Mesenchymal stem cell (in vitro differentiated cells and primary cell): ENCODE results near the gene WIPF2.

Source experiments
- DNase-seq: peaks from one replicate; pipeline ENCODE4 v3.0.0-alpha.2; 2013
- H2AFZ ChIP-seq: one replicate; pipeline ENCODE4 v1.6.1; 2013; ENCODE audit warnings: low read depth, mild to moderate bottlenecking, control low read depth, inconsistent platforms, low read length, moderate library complexity
- H2AK5ac ChIP-seq: 2 replicates; pipeline ENCODE4 v1.6.1; 2013; ENCODE audit warnings: low read length, moderate library complexity, mild to moderate bottlenecking, inconsistent platforms; ENCODE audit not compliant: severe bottlenecking
- H2BK120ac ChIP-seq: one replicate; pipeline ENCODE4 v1.6.1; 2013; ENCODE audit warnings: low read depth, mild to moderate bottlenecking, inconsistent platforms, low read length, moderate library complexity
- H2BK12ac ChIP-seq, 2 experiments: one replicate each; pipeline ENCODE4 v1.6.1; 2013; ENCODE audit warnings: inconsistent platforms in 2 of 2, low read length in 2 of 2, mild to moderate bottlenecking in 2 of 2, moderate library complexity in 2 of 2, control low read depth in 1 of 2
- H2BK15ac ChIP-seq: one replicate; pipeline ENCODE4 v1.6.1; 2013; ENCODE audit warnings: mild to moderate bottlenecking, low read depth, inconsistent platforms; ENCODE audit not compliant: poor library complexity, severe bottlenecking
- H2BK5ac ChIP-seq: 2 replicates; pipeline ENCODE4 v1.6.1; 2013; ENCODE audit warnings: low read depth, mild to moderate bottlenecking, low read length, control low read depth, inconsistent platforms; ENCODE audit not compliant: poor library complexity, severe bottlenecking
- H3K14ac ChIP-seq, 2 experiments: one replicate each; pipeline ENCODE4 v1.6.1; 2013; ENCODE audit warnings: inconsistent platforms in 2 of 2, low read length in 2 of 2, control low read depth in 1 of 2, mild to moderate bottlenecking in 1 of 2, moderate library complexity in 1 of 2
- H3K18ac ChIP-seq, 2 experiments: one replicate each; pipeline ENCODE4 v1.6.1; 2013; ENCODE audit warnings: inconsistent platforms in 2 of 2, low read length in 2 of 2, control low read depth in 1 of 2, low read depth in 1 of 2, mild to moderate bottlenecking in 1 of 2
- H3K23ac ChIP-seq, 2 experiments: one replicate each; pipeline ENCODE4 v1.6.1; 2013; ENCODE audit warnings: inconsistent platforms in 2 of 2, low read length in 2 of 2, mild to moderate bottlenecking in 2 of 2, moderate library complexity in 2 of 2, control low read depth in 1 of 2
- H3K27ac ChIP-seq: 2 replicates; pipeline ENCODE4 v1.5.1; 2013; ENCODE audit warnings: mild to moderate bottlenecking, moderate library complexity, low read length, control low read depth, inconsistent platforms; ENCODE audit not compliant: poor library complexity, severe bottlenecking
- H3K27me3 ChIP-seq, 2 experiments: 2 replicates each; pipeline versions ENCODE4 v1.6.1 to v1.7.0; 2013; ENCODE audit warnings: low read length in 2 of 2, mild to moderate bottlenecking in 2 of 2, moderate library complexity in 2 of 2, control low read depth in 1 of 2, inconsistent platforms in 1 of 2; ENCODE audit not compliant: control insufficient read depth in 1 of 2, insufficient read depth in 1 of 2
- H3K36me3 ChIP-seq, 2 experiments: 2 replicates each; pipeline versions ENCODE4 v1.6.1 to v1.7.0; 2013; ENCODE audit warnings: low read length in 2 of 2, control low read depth in 1 of 2, inconsistent platforms in 1 of 2, low read depth in 1 of 2, mild to moderate bottlenecking in 1 of 2; ENCODE audit not compliant: insufficient read depth in 2 of 2, control insufficient read depth in 1 of 2
- H3K4ac ChIP-seq, 2 experiments: one replicate each; pipeline ENCODE4 v1.6.1; 2013; ENCODE audit warnings: inconsistent platforms in 2 of 2, low read length in 2 of 2, mild to moderate bottlenecking in 2 of 2, moderate library complexity in 2 of 2, control low read depth in 1 of 2, low read depth in 1 of 2
- H3K4me1 ChIP-seq: 2 replicates; pipeline ENCODE4 v1.6.1; 2013; ENCODE audit warnings: low read depth, low read length, control low read depth; ENCODE audit not compliant: control insufficient read depth, insufficient read depth
- H3K4me2 ChIP-seq: 2 replicates; pipeline ENCODE4 v1.6.1; 2013; ENCODE audit warnings: low read length, mild to moderate bottlenecking, inconsistent platforms; ENCODE audit not compliant: poor library complexity, severe bottlenecking
- H3K4me3 ChIP-seq, 2 experiments: 2 replicates each; pipeline versions ENCODE4 v1.5.1 to v1.7.0; 2013; ENCODE audit warnings: low read length in 2 of 2, mild to moderate bottlenecking in 2 of 2, control low read depth in 1 of 2, low read depth in 1 of 2; ENCODE audit not compliant: insufficient read depth in 1 of 2
- H3K79me1 ChIP-seq: replicated peaks from 2 replicates; pipeline ENCODE4 v1.6.1; 2013; ENCODE audit warnings: mild to moderate bottlenecking, control low read depth, low read length, inconsistent platforms; ENCODE audit not compliant: poor library complexity, severe bottlenecking
- H3K9ac ChIP-seq: 2 replicates; pipeline ENCODE4 v1.7.0; 2013; ENCODE audit warnings: mild to moderate bottlenecking, low read length, moderate library complexity
- H3K9me3 ChIP-seq: 2 replicates; pipeline ENCODE4 v1.7.0; 2013; ENCODE audit warnings: mild to moderate bottlenecking, low read length; ENCODE audit not compliant: control insufficient read depth
- H4K8ac ChIP-seq: one replicate; pipeline ENCODE4 v1.6.1; 2013; ENCODE audit warnings: inconsistent platforms, mild to moderate bottlenecking, low read length, moderate library complexity
- H4K91ac ChIP-seq: one replicate; pipeline ENCODE4 v1.6.1; 2013; ENCODE audit warnings: mild to moderate bottlenecking, low read length, inconsistent platforms
- WGBS: methylation state at CpG from one replicate; pipeline ENCODE4 v1.1.7; 2013; ENCODE audit warnings: mixed read lengths; 5-methylcytosine and 5-hydroxymethylcytosine counted together

Gene WIPF2

DNA sequence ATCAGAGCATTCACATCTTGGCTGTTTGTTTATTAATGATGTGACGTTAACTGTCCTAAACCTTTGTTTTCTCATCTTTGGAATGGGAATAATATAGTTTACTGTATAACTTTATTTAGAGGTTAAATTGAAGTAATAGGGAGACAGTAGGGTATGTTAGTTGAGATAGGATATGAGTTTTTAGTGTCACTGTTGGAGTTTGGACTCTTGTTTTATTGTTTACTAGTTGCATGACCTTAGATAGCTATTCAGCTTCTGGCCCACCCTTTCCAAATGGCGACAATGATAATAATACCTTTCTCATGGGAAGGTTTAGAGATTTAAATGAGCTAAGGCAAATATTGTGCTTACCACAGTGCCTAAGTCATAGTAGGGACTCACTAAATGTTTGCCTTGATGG is 40.4 kb downstream of the WIPF2 start:
- Histone ChIP-seq H2AFZ (no peak overlapping the region), H3K4ac (no peak overlapping the region), H4K8ac (no peak overlapping the region), H2BK5ac (no peak overlapping the region), H2BK15ac (no peak overlapping the region), H3K18ac (no peak overlapping the region), H3K79me1 (peaks cover 39% of the 10 kb centered on the region), H3K36me3 (peaks cover 39 to 73% of the 10 kb centered on the region in 2 experiments), H2AK5ac (no peak overlapping the region), H3K14ac (no peak overlapping the region), H3K4me2 (no peak overlapping the region), H2BK12ac (no peak overlapping the region), H3K27me3 (no peaks in the 10 kb centered on the region), H3K9ac (no peak overlapping the region), H3K4me3 (no peak overlapping the region), H2BK120ac (no peak overlapping the region), H4K91ac (no peak overlapping the region), H3K9me3 (no peaks in the 10 kb centered on the region), H3K4me1 (peaks cover 2% of the 10 kb centered on the region), H3K23ac (no peak overlapping the region), H3K27ac (no peak overlapping the region)
- 97% methylated on average over 2 of the region's 2 CpGs for WGBS
- DNase-seq, result no peak

DNA sequence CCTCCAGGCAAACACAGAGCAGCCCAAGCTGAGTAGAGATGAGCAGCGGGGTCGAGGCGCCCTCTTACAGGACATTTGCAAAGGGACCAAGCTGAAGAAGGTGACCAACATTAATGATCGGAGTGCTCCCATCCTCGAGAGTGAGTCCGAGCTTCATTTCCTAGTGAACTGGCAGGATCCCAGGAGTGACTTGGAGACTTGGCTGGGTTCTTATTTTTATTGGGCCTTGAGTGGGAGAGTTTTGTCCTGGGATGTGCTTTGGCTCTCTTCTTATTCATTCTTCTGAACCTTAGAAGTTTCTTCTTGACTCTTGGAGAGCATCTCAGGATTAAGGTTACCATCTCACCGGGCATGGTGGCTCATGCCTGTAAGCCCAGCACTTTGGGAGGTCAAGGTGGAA is 41.4 kb downstream of the WIPF2 start:
- peaks cover 47 to 83% of the 10 kb centered on the region in 2 experiments for H3K36me3 ChIP-seq
- H3K9ac ChIP-seq, result no peak overlapping the region
- no peak overlapping the region for H3K4me3 ChIP-seq

DNA sequence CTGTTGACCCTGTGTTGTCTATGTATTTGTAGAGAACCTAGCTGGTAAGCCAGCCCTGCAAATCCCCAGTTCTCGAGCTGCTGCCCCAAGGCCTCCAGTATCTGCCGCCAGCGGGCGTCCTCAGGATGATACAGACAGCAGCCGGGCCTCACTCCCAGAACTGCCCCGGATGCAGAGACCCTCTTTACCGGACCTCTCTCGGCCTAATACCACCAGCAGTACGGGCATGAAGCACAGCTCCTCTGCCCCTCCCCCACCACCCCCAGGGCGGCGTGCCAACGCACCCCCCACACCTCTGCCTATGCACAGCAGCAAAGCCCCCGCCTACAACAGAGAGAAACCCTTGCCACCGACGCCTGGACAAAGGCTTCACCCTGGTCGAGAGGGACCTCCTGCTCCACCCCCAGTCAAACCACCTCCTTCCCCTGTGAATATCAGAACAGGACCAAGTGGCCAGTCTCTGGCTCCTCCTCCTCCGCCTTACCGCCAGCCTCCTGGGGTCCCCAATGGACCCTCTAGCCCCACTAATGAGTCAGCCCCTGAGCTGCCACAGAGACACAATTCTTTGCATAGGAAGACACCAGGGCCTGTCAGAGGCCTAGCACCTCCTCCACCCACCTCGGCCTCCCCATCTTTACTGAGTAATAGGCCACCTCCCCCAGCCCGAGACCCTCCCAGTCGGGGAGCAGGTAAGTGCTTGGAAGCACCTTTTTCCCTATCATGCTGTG is 45.5 kb downstream of the WIPF2 start:
- H3K4ac ChIP-seq, result peak overlapping the region in 1 of 2 experiments; percentile 6
- H2BK120ac ChIP-seq, result no peak overlapping the region
- H3K9ac ChIP-seq, result no peak overlapping the region
- H3K79me1 ChIP-seq, result peaks cover 40% of the 10 kb centered on the region
- H3K4me3 ChIP-seq, result no peak overlapping the region
- no peak for DNase-seq
- peaks cover 49 to 83% of the 10 kb centered on the region in 2 experiments for H3K36me3 ChIP-seq
- H2BK15ac ChIP-seq, result no peak overlapping the region
- no peak overlapping the region for H3K27ac ChIP-seq
- peak overlapping the region in 1 of 2 experiments; percentile 31 for H3K23ac ChIP-seq
- no peak overlapping the region for H4K8ac ChIP-seq
- H3K9me3 ChIP-seq, result no peaks in the 10 kb centered on the region
- no peak overlapping the region for H4K91ac ChIP-seq
- 93% methylated on average over 21 of the region's 21 CpGs for WGBS
- no peaks in the 10 kb centered on the region for H3K27me3 ChIP-seq
- no peak overlapping the region for H2BK12ac ChIP-seq
- no peak overlapping the region for H2AFZ ChIP-seq
- no peak overlapping the region for H3K18ac ChIP-seq
- H2AK5ac ChIP-seq, result no peak overlapping the region
- no peak overlapping the region for H3K4me2 ChIP-seq
- no peak overlapping the region for H2BK5ac ChIP-seq
- H3K4me1 ChIP-seq, result peaks cover 1% of the 10 kb centered on the region
- no peak overlapping the region for H3K14ac ChIP-seq

More for the DNA sequence above, 41.4 kb downstream of the WIPF2 start:
- DNase-seq, result no peak
- H3K79me1 ChIP-seq, result peaks cover 40% of the 10 kb centered on the region
- 97% methylated on average over 7 of the region's 7 CpGs for WGBS
- no peak overlapping the region for H2BK120ac ChIP-seq
- H2BK5ac ChIP-seq, result no peak overlapping the region
- no peak overlapping the region for H2BK12ac ChIP-seq
- H2BK15ac ChIP-seq, result no peak overlapping the region
- no peak overlapping the region for H3K27ac ChIP-seq
- H4K8ac ChIP-seq, result no peak overlapping the region
- H3K4me2 ChIP-seq, result no peak overlapping the region
- H4K91ac ChIP-seq, result no peak overlapping the region
- H2AK5ac ChIP-seq, result no peak overlapping the region
- no peaks in the 10 kb centered on the region for H3K27me3 ChIP-seq
- H3K4ac ChIP-seq, result no peak overlapping the region
- H2AFZ ChIP-seq, result no peak overlapping the region
- no peak overlapping the region for H3K23ac ChIP-seq
- no peaks in the 10 kb centered on the region for H3K9me3 ChIP-seq
- H3K18ac ChIP-seq, result no peak overlapping the region
- H3K14ac ChIP-seq, result no peak overlapping the region
- H3K4me1 ChIP-seq, result no peaks in the 10 kb centered on the region

DNA sequence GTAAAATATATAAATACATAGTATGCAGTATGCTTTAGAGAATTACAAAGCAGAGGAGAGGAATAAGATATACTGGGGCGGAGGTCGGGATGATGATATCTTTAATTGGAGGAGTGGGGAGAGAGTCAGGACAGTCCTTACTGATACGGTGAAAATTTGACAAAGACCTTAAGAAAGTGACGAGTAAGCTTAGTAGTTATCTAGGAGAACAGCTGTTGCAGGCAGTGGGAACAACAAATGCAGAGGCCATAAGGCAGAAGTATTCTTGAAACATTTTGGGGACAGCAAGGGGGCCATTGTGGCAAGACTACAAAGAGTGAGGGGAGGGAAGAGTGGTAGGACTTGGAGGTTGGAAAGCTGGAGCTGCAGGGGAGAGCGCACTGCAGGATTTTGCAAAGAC is 46.2 kb downstream of the WIPF2 start:
- no peaks in the 10 kb centered on the region for H3K27me3 ChIP-seq
- no peak overlapping the region for H3K14ac ChIP-seq
- no peak overlapping the region for H3K4me2 ChIP-seq
- H3K4me1 ChIP-seq, result peaks cover 1% of the 10 kb centered on the region
- no peak overlapping the region for H2BK15ac ChIP-seq
- no peak overlapping the region for H3K27ac ChIP-seq
- H3K23ac ChIP-seq, result no peak overlapping the region
- DNase-seq, result no peak
- 98% methylated on average over 5 of the region's 5 CpGs for WGBS
- no peak overlapping the region for H2BK120ac ChIP-seq
- no peak overlapping the region for H2AFZ ChIP-seq
- H2BK12ac ChIP-seq, result no peak overlapping the region
- H4K8ac ChIP-seq, result no peak overlapping the region
- H3K79me1 ChIP-seq, result peaks cover 42% of the 10 kb centered on the region
- H3K4ac ChIP-seq, result no peak overlapping the region
- no peak overlapping the region for H3K4me3 ChIP-seq
- H2AK5ac ChIP-seq, result no peak overlapping the region
- no peak overlapping the region for H3K18ac ChIP-seq
- H3K36me3 ChIP-seq, result peaks cover 51 to 77% of the 10 kb centered on the region in 2 experiments
- no peaks in the 10 kb centered on the region for H3K9me3 ChIP-seq
- H3K9ac ChIP-seq, result no peak overlapping the region
- no peak overlapping the region for H4K91ac ChIP-seq
- no peak overlapping the region for H2BK5ac ChIP-seq
